ENCODE measurements around the gene PSMF1.

DNA sequence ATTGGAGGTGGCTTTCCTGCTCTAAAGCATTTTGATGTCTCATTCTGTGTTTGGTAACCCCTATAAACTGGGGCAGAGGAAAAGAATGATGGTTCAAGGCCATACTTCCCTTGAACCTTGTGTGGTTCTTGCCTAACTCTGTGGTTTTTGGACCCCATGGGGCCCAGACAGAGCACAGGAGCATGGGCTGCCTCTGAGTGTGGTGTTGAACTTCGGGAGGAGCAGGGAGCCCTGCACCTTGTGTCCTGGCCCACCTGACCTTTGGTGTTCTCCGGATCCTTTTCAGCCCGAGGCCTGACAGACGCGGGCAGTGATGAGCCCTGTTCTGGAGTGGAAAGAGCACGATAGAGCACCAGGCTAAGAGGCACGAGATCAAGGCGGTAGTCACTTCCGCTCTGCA, 47.5 kb downstream of the PSMF1 start:
- TF ChIP-seq, protein P1, sequence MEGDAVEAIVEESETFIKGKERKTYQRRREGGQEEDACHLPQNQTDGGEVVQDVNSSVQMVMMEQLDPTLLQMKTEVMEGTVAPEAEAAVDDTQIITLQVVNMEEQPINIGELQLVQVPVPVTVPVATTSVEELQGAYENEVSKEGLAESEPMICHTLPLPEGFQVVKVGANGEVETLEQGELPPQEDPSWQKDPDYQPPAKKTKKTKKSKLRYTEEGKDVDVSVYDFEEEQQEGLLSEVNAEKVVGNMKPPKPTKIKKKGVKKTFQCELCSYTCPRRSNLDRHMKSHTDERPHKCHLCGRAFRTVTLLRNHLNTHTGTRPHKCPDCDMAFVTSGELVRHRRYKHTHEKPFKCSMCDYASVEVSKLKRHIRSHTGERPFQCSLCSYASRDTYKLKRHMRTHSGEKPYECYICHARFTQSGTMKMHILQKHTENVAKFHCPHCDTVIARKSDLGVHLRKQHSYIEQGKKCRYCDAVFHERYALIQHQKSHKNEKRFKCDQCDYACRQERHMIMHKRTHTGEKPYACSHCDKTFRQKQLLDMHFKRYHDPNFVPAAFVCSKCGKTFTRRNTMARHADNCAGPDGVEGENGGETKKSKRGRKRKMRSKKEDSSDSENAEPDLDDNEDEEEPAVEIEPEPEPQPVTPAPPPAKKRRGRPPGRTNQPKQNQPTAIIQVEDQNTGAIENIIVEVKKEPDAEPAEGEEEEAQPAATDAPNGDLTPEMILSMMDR (IDR thresholded peaks at IDR 0.05; ENCODE audit: low read length), result no peak
- no peak for TF ChIP-seq EZH2 (IDR thresholded peaks at IDR 0.05; ENCODE audit: borderline replicate concordance, low read length)

All from OCI-LY1 (cell line).